HG03520 (cell line): ENCODE results near the gene SYF2.
"Not testable (repeated sequence)": the region's sequence is repeated elsewhere in the genome, so short reads cannot be mapped to it uniquely, and the experiment has no call there.

Experiments
- ATAC-seq: cut with Tn5 transposase; IDR thresholded peaks from one replicate; pipeline ENCODE4 v1.9.1; 2021; ENCODE audit warnings: mild to moderate bottlenecking, moderate library complexity; ENCODE audit not compliant: unreplicated experiment

Gene SYF2

DNA sequence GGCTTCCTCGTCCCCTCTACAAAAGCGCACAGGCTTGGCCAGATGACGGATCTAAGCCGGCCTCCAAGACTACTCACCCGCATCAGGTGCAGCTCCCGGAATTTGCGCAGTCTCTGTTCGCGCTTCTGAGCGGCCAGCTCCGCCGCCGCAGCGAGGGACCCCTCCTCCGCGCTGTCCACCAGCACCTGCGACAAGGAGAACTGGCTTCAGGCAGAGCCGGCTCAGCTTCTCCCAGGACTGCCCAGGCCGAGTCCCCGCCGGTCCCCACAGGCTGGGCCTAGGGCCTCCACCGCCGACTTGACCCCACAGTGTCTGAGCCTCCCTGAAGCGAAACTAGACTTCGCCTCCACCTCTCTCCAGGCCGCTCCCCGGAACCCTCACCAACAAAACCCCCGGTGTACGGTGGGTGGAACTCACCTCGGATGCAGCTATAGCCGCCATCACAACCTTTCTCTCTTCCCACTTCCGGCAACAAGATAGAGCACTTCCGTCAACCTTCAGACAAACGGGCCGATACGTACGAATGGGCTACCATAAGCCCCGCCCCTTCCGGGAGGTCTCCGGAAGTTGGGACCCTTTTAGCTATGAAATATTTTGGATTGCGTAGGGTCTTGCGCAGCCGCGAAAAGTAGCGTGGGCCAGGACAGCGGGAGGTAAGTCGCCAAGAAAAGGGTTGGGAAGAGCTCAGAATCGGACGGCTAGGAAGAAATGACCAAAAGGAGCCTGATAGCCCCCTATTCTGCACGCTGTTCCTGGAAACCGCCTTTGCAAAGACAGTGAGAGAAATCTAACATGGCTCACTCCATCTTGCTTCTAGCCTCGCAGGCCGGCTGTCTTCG lies at the start of gene SYF2:
TSS of gene SYF2 (minus strand) at position 476 of the 839 bp plus-strand sequence. CDS start at position 441, 35 bp downstream.
- peak; percentile 76 for ATAC-seq

DNA sequence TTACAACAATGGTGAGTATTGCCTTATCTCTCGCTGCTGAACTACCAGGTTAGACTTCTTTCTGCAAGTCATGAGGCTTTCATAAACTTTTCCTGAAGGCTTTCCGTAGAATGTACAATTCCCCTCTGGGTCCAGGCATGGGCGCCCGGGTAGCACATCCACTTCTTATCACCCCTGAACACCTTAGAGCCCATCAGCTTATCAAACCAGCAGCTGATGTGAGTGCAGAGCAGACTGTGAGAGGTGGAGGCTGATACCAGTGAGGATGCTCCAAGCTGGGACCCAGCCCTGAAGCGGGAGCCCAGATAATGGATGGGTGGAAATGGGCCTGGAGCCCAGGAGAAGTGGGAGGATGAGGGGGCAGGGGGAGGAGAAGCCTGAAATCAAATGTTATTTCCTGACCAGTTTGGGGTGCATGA lies 47.4 kb upstream of the SYF2 start:
- ATAC-seq, result not testable (repeated sequence)

DNA sequence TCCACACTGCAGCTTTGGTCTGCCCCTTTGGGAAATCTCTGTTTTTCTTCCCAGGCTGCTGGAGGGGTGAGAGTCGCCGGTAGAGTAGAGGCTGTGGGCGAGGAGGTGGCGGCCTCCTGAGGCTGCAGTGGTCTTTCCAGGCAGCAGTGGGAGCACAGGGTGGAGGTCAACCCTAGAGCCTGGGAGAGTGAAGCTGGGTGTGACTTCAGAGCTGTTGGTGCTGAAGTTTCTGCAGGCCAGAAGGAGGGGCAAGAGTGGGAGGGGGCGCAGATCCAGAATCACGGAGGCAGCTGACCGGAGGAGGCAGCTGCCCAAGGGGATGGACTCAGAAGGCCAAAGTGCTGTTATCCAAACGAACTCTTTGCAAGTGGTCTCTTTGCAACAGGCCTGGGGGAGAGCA lies 46.5 kb upstream of the SYF2 start:
- not testable (repeated sequence) for ATAC-seq

DNA sequence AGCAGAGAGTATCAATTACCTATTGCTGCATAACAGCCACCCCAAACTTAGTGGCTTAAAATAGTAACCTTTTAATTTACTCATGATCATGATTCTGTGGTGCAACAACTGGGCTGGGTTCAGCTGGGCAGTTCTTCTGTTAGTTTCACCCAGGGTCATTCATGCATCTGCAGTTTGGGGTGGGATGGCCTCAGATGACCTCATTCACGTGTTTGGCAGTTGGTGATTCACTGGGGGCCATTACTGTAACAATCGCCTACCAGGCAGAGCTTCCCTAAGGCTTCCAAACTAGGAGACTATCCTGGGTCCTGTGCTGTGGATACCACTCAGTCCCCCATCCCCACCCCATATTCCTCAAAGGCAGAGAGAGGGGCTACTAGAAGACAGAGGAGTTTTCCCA lies 46.1 kb upstream of the SYF2 start:
- not testable (repeated sequence) for ATAC-seq

DNA sequence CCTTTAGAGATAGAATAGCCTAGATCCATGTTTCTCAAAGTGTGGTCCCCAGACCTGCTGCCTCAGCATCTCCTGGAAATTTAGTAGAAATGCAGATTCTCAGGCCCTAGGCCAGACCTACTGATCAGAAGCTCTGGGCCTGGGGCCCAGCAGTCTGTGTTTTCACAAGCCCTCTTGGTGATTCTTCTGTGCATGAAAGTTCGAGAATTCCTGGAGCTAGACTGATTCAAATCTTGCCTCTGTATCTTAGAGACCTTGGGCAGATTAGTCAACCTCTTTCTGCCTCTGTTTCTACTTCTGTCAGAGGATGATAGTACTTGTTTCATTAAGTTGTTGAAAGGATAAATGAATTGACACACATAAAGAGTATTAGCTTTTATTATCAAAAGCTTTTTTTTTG lies 45.0 kb upstream of the SYF2 start:
- not testable (repeated sequence) for ATAC-seq

DNA sequence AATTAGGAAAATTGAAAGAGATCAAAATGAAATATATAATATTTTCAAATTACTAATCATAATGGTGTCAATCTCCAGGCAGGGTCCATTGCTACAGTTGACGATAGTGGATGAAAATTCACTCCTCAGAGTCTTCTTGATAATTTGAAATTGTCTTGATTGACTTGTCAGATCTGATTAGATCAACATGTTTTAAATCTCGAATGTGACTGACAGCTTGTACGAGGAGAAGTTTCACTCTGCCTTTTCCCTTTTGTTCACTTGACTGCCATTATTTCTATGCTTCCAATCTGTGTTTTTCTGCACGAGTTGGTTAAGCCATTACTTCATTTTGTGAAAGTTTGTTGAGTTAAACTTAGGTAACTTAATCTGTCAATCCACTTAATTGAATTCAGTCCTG lies 43.3 kb upstream of the SYF2 start:
- ATAC-seq, result not testable (repeated sequence)

DNA sequence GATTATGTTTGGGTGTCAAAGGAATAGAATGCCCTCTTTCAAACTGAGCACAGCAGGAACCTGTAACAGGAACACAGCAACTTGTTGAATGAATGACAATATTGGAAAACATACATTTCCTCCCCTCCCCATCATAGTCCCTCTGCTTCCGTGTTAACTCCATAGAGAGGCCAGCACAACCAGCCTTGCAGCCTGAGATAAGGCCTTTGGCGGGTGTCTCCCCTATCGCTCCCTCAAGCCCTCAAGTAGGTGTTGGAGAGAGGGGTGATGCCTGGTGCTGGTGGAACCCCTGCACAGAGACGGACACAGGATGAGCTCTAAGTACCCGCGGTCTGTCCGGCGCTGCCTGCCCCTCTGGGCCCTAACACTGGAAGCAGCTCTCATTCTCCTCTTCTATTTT lies 39.9 kb upstream of the SYF2 start, which contains the start of gene RHD:
TSS of gene RHD (plus strand) at position 272 of the 400 bp plus-strand sequence. CDS start at position 311, 39 bp downstream.
- not testable (repeated sequence) for ATAC-seq

DNA sequence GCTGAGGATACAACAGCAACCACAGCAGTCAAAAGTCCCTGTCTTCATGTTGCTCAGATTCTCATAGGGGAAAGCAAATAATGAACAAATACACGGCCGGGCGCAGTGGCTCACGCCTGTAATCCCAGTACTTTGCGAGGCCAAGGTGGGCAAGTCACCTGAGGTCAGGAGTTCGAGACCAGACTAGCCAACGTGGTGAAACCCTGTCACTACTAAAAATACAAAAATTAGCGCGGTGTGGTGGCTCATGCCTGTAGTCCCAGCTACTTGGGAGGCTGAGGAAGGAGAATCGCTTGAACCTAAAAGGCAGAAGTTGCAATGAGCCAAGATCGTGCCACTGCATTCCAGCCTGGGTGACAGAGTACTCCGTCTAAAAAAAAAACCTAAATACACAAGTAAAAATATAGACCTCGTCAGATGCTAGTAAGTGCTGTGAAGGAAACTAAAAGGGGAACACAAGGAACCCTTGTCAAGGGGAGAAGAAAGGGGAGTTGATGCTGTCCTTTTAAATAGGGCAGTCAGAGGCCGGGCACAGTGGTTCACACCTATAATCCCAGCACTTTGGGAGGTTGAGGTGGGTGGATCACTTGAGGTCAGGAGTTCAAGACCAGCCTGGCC lies 36.0 kb upstream of the SYF2 start:
- ATAC-seq, result not testable (repeated sequence)

DNA sequence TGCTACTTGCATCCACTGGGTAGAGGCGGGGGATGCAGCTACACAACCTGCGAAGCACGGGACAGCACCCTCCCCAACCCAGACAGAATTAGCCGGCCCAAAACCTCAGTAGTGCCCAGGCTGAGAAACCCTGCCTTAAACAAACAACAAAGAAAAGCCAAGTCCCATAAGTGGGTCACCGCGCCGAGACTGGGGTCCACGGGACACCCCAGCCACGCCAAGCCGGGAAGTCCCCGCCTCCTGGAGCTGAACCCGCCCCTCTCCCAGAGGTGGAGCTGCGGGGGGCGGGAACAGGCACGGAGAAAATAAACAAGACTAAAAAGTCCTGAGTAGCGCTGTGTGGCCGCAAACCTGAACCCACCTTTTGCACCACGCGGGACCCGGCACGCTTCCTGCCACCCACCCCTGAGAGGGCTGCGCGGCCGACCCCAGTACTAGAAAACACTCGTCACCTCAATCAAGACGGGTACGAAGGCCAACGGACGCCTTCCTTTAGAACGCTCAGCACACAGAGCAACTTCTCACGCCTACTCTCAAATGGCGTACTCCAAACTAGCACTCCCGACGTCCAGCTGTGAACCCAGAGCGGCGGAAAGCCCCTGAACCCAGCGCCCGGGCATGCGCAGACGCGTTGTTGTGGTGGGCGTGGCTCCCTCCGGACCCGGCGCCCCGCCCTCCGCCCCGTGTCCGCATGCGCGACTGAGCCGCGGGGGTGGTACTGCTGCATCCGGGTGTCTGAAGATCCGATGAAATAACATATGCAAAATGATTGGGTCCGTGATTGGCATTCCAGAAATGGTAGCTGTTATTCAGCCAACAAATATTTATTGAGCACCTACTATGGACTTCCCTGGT lies 35.2 kb upstream of the SYF2 start:
- peak; percentile 66 for ATAC-seq

DNA sequence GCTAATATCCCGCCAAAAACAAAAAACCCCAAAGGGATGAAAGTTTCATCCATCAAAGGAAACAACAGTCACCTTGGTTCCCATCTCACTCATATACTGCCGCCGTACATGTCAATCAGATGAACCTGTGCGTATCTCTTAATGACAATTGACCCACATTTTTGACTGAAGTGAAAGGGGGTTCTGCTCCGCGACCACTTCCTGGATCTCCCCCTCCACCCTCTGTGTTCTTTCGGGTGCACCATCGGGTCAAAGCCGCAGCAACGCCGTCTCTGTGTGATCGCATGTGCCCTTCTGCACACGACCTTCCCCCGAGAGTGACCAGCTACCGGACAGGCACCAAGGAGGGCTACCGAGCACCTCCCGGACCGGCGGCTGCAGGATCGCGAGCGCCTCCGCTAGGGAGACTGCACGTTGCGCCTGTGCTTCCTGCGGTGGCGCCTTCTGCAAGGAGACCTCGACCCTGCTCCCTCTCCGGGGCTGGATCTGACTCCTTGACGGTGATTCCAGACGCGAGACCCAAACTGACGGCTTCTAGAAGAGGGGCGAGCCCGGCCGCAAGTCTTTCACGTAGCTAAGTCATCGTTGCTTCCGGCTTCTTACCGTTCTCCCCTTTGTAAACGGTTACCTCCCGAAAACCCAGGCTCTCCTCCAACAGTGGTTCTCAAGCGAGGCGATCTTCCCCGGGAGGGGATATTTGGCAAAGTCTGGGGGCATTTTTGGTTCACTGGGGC lies 34.4 kb upstream of the SYF2 start:
- ATAC-seq, result peak; percentile 7

DNA sequence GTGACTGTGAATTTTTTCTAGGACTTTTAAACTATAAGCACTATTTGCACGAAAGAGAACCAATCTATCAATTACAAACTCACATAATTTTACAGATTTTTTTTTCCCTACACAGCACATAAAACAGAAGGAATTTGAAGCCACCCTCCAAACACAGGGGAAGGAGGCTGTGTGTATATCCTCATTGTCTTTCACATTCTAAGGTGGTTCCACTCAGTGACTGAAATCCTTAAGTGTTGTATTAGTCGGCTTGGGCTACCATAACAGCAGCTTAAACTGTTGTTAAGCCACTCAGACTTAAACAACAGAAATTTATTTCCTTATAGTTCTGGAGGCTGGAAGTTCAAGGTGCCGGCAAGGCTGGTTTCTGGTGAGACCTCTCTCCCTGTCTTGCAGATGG lies 28.0 kb upstream of the SYF2 start:
- not testable (repeated sequence) for ATAC-seq

DNA sequence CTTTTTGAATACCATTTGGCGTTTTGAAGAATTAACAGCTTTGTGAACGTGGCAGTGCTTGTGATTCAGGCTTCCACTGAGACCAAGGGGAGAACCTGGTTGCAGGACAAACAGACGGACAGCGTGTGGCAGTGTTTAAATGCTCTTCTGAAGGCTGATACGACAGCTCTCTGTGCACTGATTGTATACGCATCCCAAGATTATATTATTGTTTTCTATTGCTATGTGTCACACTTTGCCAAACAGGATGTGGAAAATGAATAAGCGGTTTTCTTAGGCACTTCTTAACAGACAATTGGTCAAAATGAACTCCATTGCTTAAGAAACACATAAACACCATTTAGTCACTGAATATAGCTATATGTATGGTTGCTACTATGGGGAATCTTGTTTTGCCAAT lies 27.5 kb upstream of the SYF2 start:
- ATAC-seq, result not testable (repeated sequence)

DNA sequence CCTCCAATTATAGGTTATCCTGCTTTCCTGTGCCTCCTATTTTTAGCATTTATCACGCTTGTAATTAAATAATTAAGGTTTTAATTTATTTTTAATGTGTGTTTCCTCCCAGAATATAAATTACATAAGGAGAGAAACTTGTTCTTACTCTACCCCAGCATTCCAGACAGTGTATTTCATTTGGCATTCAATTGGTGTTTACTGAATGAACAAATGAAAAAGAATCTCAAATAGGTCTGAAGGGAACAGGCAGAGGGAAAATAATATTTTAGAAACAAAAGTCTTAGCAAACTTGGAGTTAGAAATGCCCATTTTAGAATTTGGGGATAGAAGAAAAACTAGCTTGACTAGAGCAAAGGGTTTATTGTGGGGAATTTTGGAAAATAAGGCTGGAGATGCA lies 24.9 kb upstream of the SYF2 start:
- no peak for ATAC-seq

DNA sequence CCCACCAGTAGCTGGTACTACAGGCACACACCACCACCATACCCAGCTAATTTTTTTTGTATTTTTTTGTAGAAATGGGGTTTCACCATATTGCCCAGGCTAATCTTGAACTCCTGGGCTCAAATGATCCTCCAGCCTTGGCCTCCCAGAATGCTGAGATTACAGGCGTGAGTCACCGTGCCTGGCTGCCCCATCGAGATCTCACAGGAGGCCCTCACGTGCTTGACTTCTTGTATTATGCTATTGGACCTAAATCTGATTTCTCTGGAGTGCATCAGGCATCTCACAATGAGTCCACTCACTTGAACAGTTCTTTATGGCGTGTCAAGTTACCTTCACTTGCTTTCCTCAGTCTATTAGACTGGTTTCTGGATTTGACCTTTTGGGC lies 24.3 kb upstream of the SYF2 start:
- no peak for ATAC-seq

DNA sequence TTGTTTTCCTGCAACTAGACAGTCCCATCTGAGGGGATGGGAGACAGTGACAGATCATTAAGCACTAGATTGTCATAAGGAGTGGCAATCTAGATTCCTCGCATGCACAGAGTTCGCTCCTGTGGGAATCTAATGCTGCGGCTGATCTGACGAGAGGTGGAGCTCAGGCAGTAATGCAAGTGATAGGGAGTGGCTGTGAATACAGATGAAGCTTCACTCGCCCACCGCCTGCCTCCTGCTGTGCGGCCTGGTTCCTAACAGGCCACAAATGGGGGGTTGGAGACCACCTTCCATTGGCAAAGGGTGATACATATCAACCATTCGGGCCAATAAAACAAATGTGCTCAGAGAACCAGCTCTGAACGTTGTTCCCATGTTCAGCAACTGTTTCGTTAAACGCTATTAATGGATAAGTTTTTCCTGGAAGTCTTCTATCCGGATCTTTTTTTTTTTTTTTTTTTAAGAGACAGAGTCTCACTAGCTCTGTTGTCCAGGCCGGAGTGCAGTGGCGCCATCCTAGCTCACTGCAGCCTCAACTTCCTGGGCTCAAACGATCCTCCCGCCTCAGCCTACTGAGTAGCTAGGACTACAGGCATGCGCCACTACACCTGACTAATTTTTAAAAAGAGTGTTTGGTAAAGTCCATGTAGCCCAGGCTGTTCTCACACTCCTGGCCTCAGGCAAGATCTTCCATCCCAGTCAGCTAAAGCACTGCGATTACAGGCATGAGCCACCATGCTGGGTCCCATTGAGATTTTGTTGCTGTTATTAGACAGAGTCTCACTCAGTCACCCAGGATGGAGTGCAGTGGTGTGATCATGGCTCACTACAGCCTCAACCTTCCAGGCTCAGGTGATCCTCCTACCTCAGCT lies 23.6 kb upstream of the SYF2 start:
- no peak for ATAC-seq

DNA sequence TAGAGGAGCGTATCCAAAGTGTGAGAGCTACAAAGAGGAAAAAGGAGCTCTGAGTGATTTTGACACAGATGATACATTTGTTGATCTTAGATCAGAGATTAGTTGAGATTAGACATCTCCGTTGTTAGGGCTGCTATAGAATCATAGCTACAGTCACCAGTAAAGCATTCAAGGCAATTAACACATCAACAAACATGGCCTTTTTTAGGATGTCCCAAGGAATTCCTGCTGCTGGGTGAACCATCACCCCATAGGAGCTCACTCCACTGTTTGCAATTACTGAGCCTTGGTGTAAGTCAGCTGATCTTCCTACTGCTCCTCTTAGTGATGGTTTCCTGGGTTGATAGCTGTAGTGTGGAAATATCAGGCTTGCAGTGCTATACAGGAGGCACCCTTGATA lies 21.6 kb upstream of the SYF2 start:
- no peak for ATAC-seq

DNA sequence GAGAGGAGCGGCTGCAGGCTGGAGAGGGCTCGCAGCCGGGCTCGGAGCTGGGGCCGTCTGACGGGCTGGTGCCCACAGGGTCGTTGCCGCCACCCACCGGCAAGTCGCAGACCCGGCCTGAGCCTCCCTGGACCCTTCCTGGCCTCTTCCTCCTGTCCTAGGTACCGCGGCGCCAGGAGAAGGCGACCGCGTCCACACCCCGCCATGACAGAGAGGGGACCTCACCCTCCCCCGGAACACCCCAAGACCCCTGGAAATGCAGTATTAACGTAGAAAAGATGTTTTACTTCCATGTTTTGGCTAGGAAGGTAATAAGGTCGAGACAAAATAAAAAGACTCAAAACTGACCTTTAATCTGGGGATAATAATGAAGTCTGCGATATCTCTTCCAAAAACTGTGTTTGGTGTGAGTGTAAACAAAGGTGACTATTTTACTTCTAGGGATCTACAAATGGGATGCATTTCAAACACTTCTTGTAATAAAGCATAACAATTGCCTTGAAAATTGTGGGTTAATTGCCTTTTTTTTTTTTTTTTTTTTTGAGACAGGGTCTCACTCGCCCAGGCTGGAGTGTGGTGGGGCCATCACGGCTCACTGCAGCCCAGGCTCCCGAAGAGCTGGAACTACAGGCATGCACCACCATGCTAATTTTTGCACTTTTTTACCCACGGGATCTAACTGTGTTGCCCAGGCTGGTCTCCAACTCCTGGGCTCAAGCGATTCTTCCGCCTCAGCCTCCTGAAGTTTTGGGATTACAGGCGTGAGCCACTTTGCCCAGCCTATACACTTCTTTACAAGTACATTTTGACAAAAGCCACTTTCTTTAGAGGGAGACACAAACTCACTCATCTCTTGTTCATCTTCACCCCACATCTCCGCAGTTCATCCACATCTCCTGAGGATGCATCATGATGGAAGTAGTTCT lies 15.8 kb upstream of the SYF2 start:
- ATAC-seq, result no peak

DNA sequence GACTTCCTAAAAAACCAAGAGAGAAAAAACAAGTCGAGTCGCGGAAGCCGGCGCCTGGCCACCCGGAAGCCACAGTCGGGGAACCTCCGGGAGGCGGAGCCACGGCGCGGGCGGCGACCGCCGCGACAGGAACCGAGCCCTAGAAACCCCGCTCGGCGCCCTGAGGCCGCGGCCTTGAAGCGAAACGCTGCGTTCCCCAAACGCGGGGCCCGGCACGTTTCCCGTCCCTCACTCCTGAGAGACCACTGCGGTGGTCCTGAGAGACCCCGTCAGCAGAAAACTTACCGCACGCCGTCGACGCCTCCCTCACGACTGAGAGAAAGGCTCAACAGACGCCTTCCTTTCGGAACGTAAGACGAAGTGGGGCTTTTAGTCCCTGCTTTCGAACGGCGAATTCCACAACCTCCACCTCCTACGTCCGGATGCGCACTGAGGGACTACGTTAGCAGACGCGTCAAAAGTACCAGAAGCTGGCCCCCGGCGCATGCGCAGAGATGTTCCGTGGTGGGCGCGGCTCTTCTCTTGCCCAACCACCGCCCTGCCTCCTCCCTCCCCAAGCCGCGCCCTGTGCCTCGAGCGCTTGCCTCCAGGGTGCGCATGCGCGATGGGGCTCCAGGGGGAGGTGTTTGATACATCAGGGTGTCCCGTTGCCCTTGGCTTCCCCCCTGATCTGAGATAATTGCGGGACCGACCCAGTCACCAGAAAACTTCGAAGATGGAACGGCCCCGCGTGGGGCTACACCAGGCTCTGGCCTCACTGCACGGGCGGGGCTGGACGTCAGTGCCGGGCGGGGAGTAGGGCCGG lies 14.9 kb upstream of the SYF2 start, which contains the start of gene RSRP1:
TSS of gene RSRP1 (minus strand) at position 431 of the 805 bp plus-strand sequence. CDS start 491 bp downstream, outside the sequence.
- peak; percentile 66 for ATAC-seq
